GM19468 (cell line): ENCODE measurements around the gene FOXRED1.
A peak's percentile ranks its signal among the peaks of the same experiment; 100 is the strongest.
"Not testable (repeated sequence)": the region's sequence is repeated elsewhere in the genome, so short reads cannot be mapped to it uniquely, and the experiment has no call there.

ENCODE experiments used
- ATAC-seq: cut with Tn5 transposase; IDR thresholded peaks from one replicate; pipeline ENCODE4 v1.9.1; 2021; ENCODE audit warnings: mild to moderate bottlenecking, moderate library complexity, moderate number of reproducible peaks; ENCODE audit not compliant: unreplicated experiment; ENCODE audit errors: extremely low read depth

FOXRED1 gene

GRCh38 chr11:126268708-126269579, at the start of gene FOXRED1, which contains the start of gene SRPRA:
TSS of gene FOXRED1 (plus strand) at chr11:126269154. CDS start at chr11:126269207, 53 bp downstream.
TSS of gene SRPRA (minus strand) at chr11:126268895. CDS start at chr11:126268804, 91 bp downstream.
- peak; percentile 96 for ATAC-seq

GRCh38 chr11:126219547-126219946, 49.4 kb upstream of the FOXRED1 start:
- ATAC-seq = no peak

- no peak for ATAC-seq
These were observed 44.2 kb upstream of the FOXRED1 start for GRCh38 chr11:126224647-126225294.

GRCh38 chr11:126225295-126225665, 43.7 kb upstream of the FOXRED1 start:
- ATAC-seq = no peak

- no peak for ATAC-seq
These were observed 42.4 kb upstream of the FOXRED1 start for GRCh38 chr11:126226334-126227084.

- ATAC-seq = no peak
These were observed 39.0 kb upstream of the FOXRED1 start for GRCh38 chr11:126229858-126230540.

- ATAC-seq = no peak
These were observed 37.1 kb upstream of the FOXRED1 start for GRCh38 chr11:126231725-126232459.

GRCh38 chr11:126232683-126233082, 36.3 kb upstream of the FOXRED1 start:
- no peak for ATAC-seq

- ATAC-seq = no peak
These were observed 35.6 kb upstream of the FOXRED1 start for GRCh38 chr11:126233391-126233790.

GRCh38 chr11:126246636-126247035, 22.3 kb upstream of the FOXRED1 start:
- ATAC-seq = no peak

- ATAC-seq = no peak
These were observed 15.7 kb upstream of the FOXRED1 start for GRCh38 chr11:126253265-126253664.

- ATAC-seq = no peak
These were observed 14.1 kb upstream of the FOXRED1 start for GRCh38 chr11:126254819-126255218.

- ATAC-seq = not testable (repeated sequence)
These were observed 13.4 kb upstream of the FOXRED1 start for GRCh38 chr11:126255507-126255906.

- ATAC-seq = no peak
These were observed 12.7 kb upstream of the FOXRED1 start for GRCh38 chr11:126256216-126256615.

- ATAC-seq = no peak
These were observed 11.8 kb upstream of the FOXRED1 start for GRCh38 chr11:126257144-126257543.

GRCh38 chr11:126257764-126258163, 11.2 kb upstream of the FOXRED1 start:
- no peak for ATAC-seq

GRCh38 chr11:126262216-126262615, 6.7 kb upstream of the FOXRED1 start:
- no peak for ATAC-seq

- ATAC-seq = no peak
These were observed 5.5 kb upstream of the FOXRED1 start for GRCh38 chr11:126263489-126263888.

- no peak for ATAC-seq
These were observed 3.1 kb upstream of the FOXRED1 start for GRCh38 chr11:126265811-126266210.
